Activated CD8-positive, alpha-beta T cell treated with anti-CD3 and anti-CD28 coated beads for 36 hours (primary cell): ENCODE data around the gene AKR1C3. TPM values are rescaled to one million over a fixed set of nuclear protein-coding genes. Genes with fewer than 3 reads are reported as not detected.
"Not testable (repeated sequence)": the region's sequence is repeated elsewhere in the genome, so short reads cannot be mapped to it uniquely, and the experiment has no call there.

Source experiments
- ATAC-seq: fragments of 200-7000 bp; cut with Tn5 transposase; one replicate; pipeline ENCODE4 v1.10.0; 2021; ENCODE audit warnings: mild to moderate bottlenecking, moderate library complexity
- CTCF ChIA-PET: fragments of 350-600 bp; sonication (Branson Sonifier 250); formaldehyde crosslinking; loops from one replicate; lab custom pipeline; 2021; ENCODE audit warnings: antibody characterized with exemption; lab: Charles Lee
- POLR2A ChIA-PET: fragments of 350-600 bp; sonication (Branson Sonifier 250); formaldehyde crosslinking; loops from one replicate; lab custom pipeline; 2021; ENCODE audit warnings: antibody characterized with exemption; lab: Charles Lee
- DNase-seq: peaks from one replicate; pipeline ENCODE4 v3.0.0-alpha.2; 2020
- H3K27ac Mint-ChIP-seq: one replicate; pipeline ENCODE4 v1.8.0; 2021; ENCODE audit warnings: mild to moderate bottlenecking, mixed read lengths
- H3K27me3 Mint-ChIP-seq: one replicate; pipeline ENCODE4 v1.8.0; 2021; ENCODE audit warnings: mixed read lengths
- H3K36me3 Mint-ChIP-seq: one replicate; pipeline ENCODE4 v1.8.0; 2021; ENCODE audit warnings: low read depth, mixed read lengths
- H3K4me1 Mint-ChIP-seq: one replicate; pipeline ENCODE4 v1.8.0; 2021; ENCODE audit warnings: low read depth, mixed read lengths
- H3K4me3 Mint-ChIP-seq: one replicate; pipeline ENCODE4 v1.8.0; 2021; ENCODE audit warnings: mild to moderate bottlenecking, moderate library complexity, mixed read lengths
- H3K9me3 Mint-ChIP-seq: one replicate; pipeline ENCODE4 v1.8.0; 2021; ENCODE audit warnings: mixed read lengths
- intact Hi-C: fragments of 100-400 bp; cut with micrococcal nuclease; formaldehyde crosslinking; loops from one replicate; pipeline ENCODE4 v1.10.0; 2022
- total RNA-seq, 2 experiments: library from RNA; stranded (reverse); gene quantifications; one replicate each; pipeline ENCODE4 v1.2.3, GENCODE V29; 2021
- TF ChIP-seq, protein P1 (sequence below): fragments of 200-600 bp; IDR thresholded peaks from one replicate; pipeline ENCODE4 v1.8.0; 2022; ENCODE audit warnings: antibody characterized with exemption, mild to moderate bottlenecking

Gene AKR1C3
- total RNA-seq, 2 experiments from 2014 or later = 0.29 TPM; not detected in 1

DNA sequence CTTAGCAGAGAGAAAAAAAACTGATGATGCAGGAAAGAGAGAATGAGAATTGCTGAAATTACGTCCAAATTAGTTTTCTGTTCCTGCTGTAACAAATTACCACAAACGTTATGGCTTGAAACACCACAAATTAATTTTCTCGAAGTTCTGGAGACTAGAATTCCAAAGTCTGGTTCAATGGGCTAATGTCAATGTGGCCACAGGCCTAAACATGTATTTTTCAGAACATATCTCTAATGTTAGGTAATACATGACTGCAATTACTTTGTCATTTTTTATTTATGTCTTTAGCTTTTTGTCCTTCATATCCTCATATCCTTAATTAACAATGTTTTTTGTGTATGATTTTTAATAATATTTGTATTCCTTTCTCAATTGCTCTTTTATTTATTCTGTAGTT is 3.0 kb upstream of the AKR1C3 start:
- no peak overlapping the region for H3K4me3 Mint-ChIP-seq
- no peak for DNase-seq
- intact Hi-C loops = no loop called here
- TF ChIP-seq, protein P1, sequence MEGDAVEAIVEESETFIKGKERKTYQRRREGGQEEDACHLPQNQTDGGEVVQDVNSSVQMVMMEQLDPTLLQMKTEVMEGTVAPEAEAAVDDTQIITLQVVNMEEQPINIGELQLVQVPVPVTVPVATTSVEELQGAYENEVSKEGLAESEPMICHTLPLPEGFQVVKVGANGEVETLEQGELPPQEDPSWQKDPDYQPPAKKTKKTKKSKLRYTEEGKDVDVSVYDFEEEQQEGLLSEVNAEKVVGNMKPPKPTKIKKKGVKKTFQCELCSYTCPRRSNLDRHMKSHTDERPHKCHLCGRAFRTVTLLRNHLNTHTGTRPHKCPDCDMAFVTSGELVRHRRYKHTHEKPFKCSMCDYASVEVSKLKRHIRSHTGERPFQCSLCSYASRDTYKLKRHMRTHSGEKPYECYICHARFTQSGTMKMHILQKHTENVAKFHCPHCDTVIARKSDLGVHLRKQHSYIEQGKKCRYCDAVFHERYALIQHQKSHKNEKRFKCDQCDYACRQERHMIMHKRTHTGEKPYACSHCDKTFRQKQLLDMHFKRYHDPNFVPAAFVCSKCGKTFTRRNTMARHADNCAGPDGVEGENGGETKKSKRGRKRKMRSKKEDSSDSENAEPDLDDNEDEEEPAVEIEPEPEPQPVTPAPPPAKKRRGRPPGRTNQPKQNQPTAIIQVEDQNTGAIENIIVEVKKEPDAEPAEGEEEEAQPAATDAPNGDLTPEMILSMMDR = no peak
- no peak for ATAC-seq
- peaks cover 5% of the 10 kb centered on the region for H3K4me1 Mint-ChIP-seq
- CTCF ChIA-PET = interaction anchor here (1.0 kb wide), 1 partner anchor 292 kb away, joined by 3 read pairs; no protein-coding TSS in a partner anchor
- H3K36me3 Mint-ChIP-seq = no peaks in the 10 kb centered on the region
- peaks cover 3% of the 10 kb centered on the region for H3K9me3 Mint-ChIP-seq
- H3K27ac Mint-ChIP-seq = no peak overlapping the region
- H3K27me3 Mint-ChIP-seq = peaks cover 3% of the 10 kb centered on the region
- POLR2A ChIA-PET = no interaction called here

DNA sequence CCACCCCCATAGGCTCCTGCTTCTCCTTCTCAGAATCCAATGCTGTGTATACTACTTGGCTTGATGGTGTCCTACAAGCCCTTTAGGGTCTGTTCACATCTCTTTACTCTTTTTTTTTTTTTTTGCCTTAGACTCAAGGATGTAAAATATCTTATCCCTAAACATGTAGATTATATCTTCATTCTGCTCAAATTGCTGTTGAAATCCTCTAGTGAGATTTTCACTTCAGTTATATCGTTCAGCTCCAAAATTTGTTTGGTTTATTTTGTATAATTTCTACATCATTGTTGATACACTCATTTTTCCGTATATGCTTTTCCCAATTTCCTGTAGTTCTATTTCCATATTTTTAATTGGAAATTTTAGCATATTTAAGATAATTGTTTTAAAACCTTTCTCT is 1.8 kb upstream of the AKR1C3 start:
- POLR2A ChIA-PET = no interaction called here
- Mint-ChIP-seq H3K36me3 (no peaks in the 10 kb centered on the region), H3K4me3 (no peak overlapping the region), H3K9me3 (peaks cover 3% of the 10 kb centered on the region), H3K4me1 (peaks cover 8% of the 10 kb centered on the region), H3K27ac (no peak overlapping the region), H3K27me3 (peaks cover 8% of the 10 kb centered on the region)
- TF ChIP-seq, protein P1 = no peak
- intact Hi-C loops = no loop called here
- DNase-seq (no peak), ATAC-seq (no peak)
- CTCF ChIA-PET = no interaction called here

DNA sequence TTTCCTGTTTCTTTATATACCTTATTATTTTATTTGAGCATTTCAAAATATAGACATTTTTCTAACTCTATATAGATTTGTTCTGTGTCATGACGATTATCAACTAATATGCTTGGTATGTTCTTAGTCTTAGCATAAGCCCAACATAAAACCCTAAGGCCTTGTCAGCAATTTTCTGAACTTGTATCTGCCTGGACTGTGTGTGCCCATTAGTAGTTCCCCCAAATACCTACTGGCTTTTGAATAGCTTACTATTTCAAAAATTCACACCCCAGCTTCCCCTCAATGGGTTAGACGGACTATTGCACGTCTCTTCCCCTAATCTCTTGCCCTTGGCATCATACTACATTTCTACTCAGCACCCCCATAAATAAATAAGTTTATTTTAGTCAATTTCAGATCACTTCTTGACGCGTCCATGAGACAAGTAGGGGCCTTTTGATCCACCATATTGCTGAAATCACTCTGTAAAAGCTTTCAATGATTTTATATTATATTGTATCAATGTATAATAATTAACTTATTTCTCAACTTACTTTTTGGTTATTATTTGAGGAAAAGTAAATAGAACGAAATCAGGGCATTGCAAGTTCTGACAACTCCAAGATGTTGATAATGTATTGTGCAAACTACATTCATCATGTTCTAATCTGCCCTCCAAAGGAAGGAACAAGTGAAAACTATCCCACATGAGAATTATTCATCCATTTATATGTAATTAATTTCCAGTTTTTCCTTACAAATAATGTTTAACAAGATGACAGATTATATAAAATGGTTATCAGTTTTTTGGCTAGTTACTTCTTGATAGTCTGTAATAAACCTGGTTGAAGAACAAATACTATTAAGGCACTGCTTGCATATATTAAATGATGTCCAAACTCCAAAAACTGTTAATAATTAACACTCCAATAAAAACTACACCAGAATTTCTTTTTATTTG is 1.1 kb upstream of the AKR1C3 start:
- Mint-ChIP-seq H3K27me3 (peaks cover 8% of the 10 kb centered on the region), H3K9me3 (peaks cover 3% of the 10 kb centered on the region), H3K36me3 (no peaks in the 10 kb centered on the region), H3K4me1 (peaks cover 8% of the 10 kb centered on the region), H3K4me3 (no peak overlapping the region), H3K27ac (no peak overlapping the region)
- ATAC-seq = no peak
- ChIA-PET POLR2A (no interaction called here), CTCF (interaction anchor here (0.9 to 2.6 kb wide), 3 partner anchors 190 to 278 kb away, joined by 3 to 9 read pairs (median 3); no protein-coding TSS in a partner anchor)
- no peak for DNase-seq
- TF ChIP-seq, protein P1 = no peak
- intact Hi-C loops = no loop called here

DNA sequence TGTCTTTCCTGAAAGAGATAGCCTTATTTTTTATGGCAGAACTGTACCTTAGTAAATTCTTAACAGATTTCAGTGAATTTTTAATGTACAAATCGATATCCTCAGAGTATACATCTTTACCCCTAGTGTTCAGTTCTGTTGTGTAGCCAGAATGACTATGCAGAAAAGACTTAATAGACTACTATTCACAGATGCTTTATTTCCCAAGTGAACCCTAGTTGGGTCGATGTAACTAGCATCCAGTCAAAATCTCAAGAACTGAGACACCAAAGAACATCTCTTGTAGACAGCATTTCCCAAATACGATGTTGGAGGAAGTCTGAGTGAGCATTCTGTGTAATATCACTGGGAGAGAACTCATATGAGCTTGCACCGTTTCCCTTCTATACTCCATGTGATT is 1.5 kb downstream of the AKR1C3 start:
- intact Hi-C loops = no loop called here
- Mint-ChIP-seq H3K27me3 (peaks cover 8% of the 10 kb centered on the region), H3K4me3 (no peak overlapping the region), H3K9me3 (no peaks in the 10 kb centered on the region), H3K36me3 (no peaks in the 10 kb centered on the region), H3K27ac (no peak overlapping the region), H3K4me1 (peaks cover 8% of the 10 kb centered on the region)
- CTCF ChIA-PET = interaction anchor here (1.2 to 2.6 kb wide), 5 partner anchors 187 to 281 kb away, joined by 4 to 9 read pairs (median 4); no protein-coding TSS in a partner anchor
- POLR2A ChIA-PET = no interaction called here
- ATAC-seq = no peak
- DNase-seq = no peak
- TF ChIP-seq, protein P1 = no peak

DNA sequence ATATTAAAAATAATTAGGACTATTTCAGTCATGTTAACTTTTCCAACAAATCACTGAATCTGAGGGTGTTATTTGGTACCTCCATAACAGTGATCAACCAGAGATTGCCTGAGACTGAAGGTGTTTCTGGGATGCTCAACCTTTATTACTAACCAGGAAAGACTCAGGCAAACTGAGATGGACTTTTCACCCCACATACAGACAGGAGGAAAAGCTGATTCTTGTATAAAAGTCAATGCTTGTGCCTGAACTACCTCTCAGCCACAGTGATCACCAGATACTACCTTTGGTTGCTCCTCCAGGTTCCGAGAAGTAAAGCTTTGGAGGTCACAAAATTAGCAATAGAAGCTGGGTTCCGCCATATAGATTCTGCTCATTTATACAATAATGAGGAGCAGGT is 1.9 kb downstream of the AKR1C3 start:
- TF ChIP-seq, protein P1 = no peak
- ATAC-seq = no peak
- H3K27ac Mint-ChIP-seq = no peak overlapping the region
- H3K9me3 Mint-ChIP-seq = no peaks in the 10 kb centered on the region
- intact Hi-C loops = no loop called here
- ChIA-PET POLR2A (no interaction called here), CTCF (interaction anchor here (1.2 to 1.8 kb wide), 4 partner anchors 187 to 281 kb away, joined by 4 to 8 read pairs (median 4); no protein-coding TSS in a partner anchor)
- H3K27me3 Mint-ChIP-seq = peaks cover 8% of the 10 kb centered on the region
- no peak overlapping the region for H3K4me3 Mint-ChIP-seq
- H3K4me1 Mint-ChIP-seq = peaks cover 8% of the 10 kb centered on the region
- H3K36me3 Mint-ChIP-seq = no peaks in the 10 kb centered on the region
- DNase-seq = no peak

DNA sequence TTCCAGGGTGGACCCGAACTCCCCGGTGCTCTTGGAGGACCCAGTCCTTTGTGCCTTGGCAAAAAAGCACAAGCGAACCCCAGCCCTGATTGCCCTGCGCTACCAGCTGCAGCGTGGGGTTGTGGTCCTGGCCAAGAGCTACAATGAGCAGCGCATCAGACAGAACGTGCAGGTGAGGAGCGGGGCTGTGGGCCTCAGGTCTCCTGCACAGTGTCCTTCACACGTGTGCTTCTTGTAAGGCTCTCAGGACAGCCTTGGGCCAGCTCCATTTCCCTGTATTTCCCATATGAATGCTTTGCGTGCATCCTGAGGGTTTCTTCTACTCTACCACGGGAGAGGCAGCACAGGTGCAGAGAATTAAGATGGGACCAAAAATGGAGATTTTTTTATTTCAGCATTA is 8.3 kb downstream of the AKR1C3 start:
- CTCF ChIA-PET, H3K27me3 Mint-ChIP-seq, H3K36me3 Mint-ChIP-seq, H3K9me3 Mint-ChIP-seq, H3K4me1 Mint-ChIP-seq, H3K27ac Mint-ChIP-seq, POLR2A ChIA-PET, intact Hi-C loops, ATAC-seq, H3K4me3 Mint-ChIP-seq, DNase-seq: not testable (repeated sequence)
